Measurements from ENCODE around the gene SMIM29.

SMIM29 gene

DNA sequence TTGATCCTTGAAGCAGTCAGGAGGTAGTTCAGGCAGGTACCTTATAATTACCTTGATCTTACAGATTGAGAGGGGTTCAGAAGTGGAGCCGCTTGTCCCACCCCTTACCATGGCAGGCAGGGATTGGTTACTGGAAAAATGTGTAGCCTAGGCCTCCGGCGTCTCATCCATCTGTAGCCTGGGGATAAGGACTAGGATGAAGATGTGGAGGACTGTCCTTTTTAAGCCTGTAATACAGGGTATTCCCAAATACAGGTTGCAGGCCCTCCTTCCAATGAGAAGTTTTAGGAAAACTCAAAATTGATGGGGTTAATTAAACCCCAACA, 9.3 kb downstream of the SMIM29 start:
- Histone ChIP-seq H3K9ac (peak overlapping the region; percentile 91 to 100 (median 99); a peak in 20 of 22 replicates), H3K9me3 (replicated peaks in 1 of 11) (no peaks in the 10 kb centered on the region), H3K4me3 (peak overlapping the region in 8 of 10 experiments; percentile 86 to 100 (median 98); a peak in 14 of 20 replicates), H3K4me2 (peak overlapping the region; percentile 87 to 99 (median 95)), H3K27ac (peak overlapping the region in 8 of 11 experiments; percentile 97 to 99 (median 99); a peak in 12 of 22 replicates), H3K27me3 (no peaks in the 10 kb centered on the region), H3K4me1 (peaks cover 71 to 76% (median 73%) of the 10 kb centered on the region in 10 experiments), H3K36me3 (peaks cover 37 to 61% (median 56%) of the 10 kb centered on the region in 11 experiments), H4K20me1 (peaks cover 60 to 70% (median 65%) of the 10 kb centered on the region in 11 experiments; a peak in 21 of 22 replicates)
- TF ChIP-seq Cebpa-rat (IDR thresholded peaks at IDR 0.05): no peak

DNA sequence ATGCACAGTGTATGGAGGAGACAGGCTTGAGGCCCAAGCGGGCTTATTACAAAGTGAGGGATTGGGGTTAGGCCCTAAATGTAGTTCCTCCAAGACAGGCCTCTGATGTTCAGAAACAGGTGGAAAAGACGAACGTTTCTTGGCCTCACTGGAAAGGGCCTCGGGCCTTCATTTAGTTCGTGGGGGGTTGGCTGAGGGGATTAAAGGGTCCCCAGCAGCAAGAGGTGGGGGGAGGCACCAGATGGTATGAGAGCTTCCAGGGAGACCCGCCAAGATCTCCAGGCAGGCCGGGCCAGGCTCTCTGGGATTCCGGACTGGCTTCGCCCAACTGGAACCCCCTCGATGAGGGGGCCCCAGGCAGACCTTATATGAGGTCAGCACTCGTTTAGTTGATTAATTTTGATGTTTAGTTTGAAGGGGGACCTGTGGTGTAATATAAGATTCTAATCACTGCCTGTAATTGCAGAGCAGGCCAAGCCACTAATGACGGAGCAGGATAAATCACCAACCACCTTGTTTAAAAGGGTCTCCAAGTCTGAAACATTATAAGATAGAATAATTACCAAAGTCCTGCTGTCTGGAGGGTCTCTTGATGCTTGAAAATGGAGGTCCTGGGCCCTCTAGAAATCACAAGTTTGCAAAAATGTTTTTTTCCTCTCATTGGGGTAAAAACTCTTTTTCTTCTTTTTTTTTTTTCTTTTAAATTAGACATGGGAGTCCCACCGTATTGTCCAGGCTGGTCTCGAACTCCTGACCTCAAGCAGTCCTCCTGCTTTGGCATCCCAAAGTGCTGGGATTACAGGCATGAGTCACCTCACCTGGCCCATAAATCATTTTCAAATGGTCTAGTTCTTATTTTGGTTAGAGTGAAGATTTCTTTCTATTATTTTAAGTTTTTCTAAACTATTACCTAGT, 10.0 kb downstream of the SMIM29 start:
- Histone ChIP-seq H4K20me1 (peaks cover 53 to 64% (median 59%) of the 10 kb centered on the region in 11 experiments; a peak in 21 of 22 replicates), H3K4me1 (peaks cover 65 to 70% (median 66%) of the 10 kb centered on the region in 10 experiments), H3K27ac (peak overlapping the region; percentile 77 to 99 (median 98); a peak in 20 of 22 replicates), H3K27me3 (no peaks in the 10 kb centered on the region), H3K36me3 (peaks cover 36 to 55% (median 50%) of the 10 kb centered on the region in 11 experiments), H3K9me3 (replicated peaks in 1 of 11) (no peaks in the 10 kb centered on the region), H3K4me2 (peak overlapping the region; percentile 87 to 99 (median 95)), H3K4me3 (peak overlapping the region; percentile 86 to 100 (median 98)), H3K9ac (peak overlapping the region; percentile 91 to 100 (median 99))
- no peak for TF ChIP-seq Cebpa-rat (IDR thresholded peaks at IDR 0.05)

DNA sequence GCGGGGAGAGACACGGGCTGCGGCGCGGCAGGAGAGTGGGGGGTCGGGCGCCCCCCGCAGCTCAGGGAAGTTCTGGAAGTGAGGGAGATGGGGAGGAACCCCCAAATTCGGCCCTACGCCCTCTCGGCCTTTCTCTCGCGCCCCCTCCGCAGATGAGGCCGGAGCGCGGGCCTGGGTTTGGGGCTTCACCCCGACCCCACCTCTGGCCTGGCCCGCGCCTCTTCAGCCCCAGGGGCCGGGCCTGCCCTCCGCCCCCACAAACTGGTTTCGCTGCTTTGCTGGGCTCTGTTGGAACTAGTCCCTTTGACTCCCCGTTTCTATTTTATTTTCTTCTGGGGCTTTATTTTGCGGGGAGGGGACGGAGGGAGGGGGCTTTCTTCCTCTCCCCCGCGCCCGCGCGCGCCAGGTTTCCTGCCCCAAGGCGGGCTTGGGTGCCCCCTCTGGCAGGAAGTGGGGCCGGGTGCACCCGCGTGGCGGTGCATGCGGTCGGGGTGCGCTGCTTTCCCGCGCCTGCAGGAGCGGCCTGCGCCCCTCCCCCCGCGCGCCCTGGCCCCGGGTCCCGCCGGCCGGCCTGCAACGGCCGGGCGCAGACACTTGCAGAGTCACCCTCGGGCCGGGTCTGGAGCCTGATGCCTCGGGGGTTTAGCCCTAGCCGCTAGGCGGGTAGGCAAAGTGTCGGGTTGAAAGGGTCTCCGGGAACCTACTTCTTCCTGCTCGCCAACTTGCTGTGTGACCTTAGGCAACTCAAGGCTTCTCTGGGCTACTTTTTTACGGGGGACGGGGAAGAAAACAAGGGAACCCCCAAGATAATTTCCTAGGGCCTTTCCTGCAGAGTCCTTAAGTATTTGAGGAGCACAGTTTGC, 10.9 kb downstream of the SMIM29 start:
- Histone ChIP-seq H3K27me3 (no peaks in the 10 kb centered on the region), H3K9ac (peak overlapping the region; percentile 91 to 100 (median 99)), H3K27ac (peak overlapping the region; percentile 77 to 99 (median 98)), H3K4me3 (peak overlapping the region; percentile 86 to 100 (median 98)), H4K20me1 (peaks cover 45 to 55% (median 50%) of the 10 kb centered on the region in 11 experiments; a peak in 21 of 22 replicates), H3K9me3 (replicated peaks in 1 of 11) (no peaks in the 10 kb centered on the region), H3K36me3 (peaks cover 27 to 46% (median 41%) of the 10 kb centered on the region in 11 experiments), H3K4me2 (peak overlapping the region; percentile 87 to 99 (median 95)), H3K4me1 (peaks cover 56 to 62% (median 58%) of the 10 kb centered on the region in 10 experiments)
- no peak for TF ChIP-seq Cebpa-rat (IDR thresholded peaks at IDR 0.05)

DNA sequence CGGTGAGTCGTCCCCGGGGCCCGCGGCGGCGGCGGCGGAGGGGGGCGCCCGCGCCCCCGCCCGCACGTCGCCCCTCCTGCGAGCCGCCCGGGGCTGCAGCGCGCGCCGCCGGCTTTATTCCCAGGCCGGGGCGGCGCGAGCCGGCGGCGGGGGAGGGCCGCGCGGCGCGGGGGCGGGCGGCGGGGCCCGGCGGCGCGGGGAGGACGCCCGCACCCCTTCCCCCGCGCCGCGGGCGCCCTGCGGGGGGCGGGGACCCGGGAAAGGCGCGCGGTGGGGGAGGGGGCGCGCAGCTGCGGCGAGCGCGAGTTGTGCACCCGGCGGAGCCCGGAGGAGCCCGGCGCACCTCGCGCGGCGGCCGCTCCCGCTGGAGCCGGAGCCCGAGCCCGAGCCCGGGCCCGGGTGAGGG, 11.5 kb downstream of the SMIM29 start:
- Histone ChIP-seq H3K4me3 (peak overlapping the region; percentile 86 to 100 (median 98)), H3K9me3 (replicated peaks in 1 of 11) (no peaks in the 10 kb centered on the region), H3K9ac (peak overlapping the region; percentile 91 to 100 (median 99)), H3K4me2 (peak overlapping the region; percentile 95 to 100 (median 98)), H4K20me1 (peaks cover 38 to 49% (median 44%) of the 10 kb centered on the region in 11 experiments; a peak in 21 of 22 replicates), H3K27me3 (no peaks in the 10 kb centered on the region), H3K36me3 (peaks cover 21 to 39% (median 34%) of the 10 kb centered on the region in 11 experiments), H3K4me1 (peaks cover 50 to 62% (median 54%) of the 10 kb centered on the region in 10 experiments), H3K27ac (peak overlapping the region; percentile 79 to 99 (median 98))
- TF ChIP-seq Cebpa-rat (IDR thresholded peaks at IDR 0.05): no peak

DNA sequence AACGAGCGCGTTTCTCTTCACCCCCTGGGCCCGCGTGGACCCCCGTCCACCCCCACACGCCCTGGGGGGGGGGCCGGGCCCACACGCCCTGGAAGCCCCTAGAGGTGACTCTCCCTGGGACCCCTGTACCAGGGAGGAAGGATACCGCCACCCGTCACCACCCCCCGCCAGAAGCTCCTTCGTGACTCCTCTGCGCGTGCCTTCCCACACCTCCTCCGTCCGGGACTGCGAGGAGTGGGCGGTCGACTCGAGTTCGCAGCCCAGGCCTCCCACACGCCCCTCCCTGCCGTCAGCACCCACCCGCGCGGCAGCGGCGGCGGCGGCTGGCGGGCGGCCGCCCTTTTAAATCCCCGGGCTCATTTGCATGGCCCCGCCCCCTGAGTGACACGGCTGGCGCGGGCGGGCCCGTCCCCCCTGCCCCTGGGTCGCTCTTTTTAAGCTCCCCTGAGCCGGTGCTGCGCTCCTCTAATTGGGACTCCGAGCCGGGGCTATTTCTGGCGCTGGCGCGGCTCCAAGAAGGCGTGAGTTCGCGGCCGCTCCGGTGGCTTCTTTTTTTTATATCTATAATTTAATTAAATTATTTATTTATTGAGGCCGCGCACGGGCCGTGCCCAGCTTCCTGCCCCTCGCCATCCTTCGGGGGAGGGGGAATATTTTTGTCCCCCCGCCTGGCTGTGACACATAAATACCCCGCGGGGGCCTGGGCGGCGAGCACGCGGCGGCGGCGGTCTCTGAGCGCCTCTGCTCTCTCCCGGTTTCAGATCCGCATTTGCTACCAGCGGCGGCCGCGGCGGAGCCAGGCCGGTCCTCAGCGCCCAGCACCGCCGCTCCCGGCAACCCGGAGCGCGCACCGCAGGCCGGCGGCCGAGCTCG, 12.1 kb downstream of the SMIM29 start, which contains the start of gene HMGA1:
Gene HMGA1, plus strand, starts transcription at position 431 of the 873 bp plus-strand sequence. CDS start 3,908 bp downstream, outside the sequence.
- Histone ChIP-seq H3K36me3 (peaks cover 14 to 33% (median 28%) of the 10 kb centered on the region in 11 experiments), H3K4me2 (peak within 1 kb of the TSS; percentile 95 to 100 (median 98)), H3K4me3 (peak within 1 kb of the TSS; percentile 86 to 100 (median 98)), H3K27me3 (no peaks in the 10 kb centered on the region), H3K9ac (peak within 1 kb of the TSS; percentile 91 to 100 (median 99)), H3K27ac (peak within 1 kb of the TSS; percentile 79 to 99 (median 98)), H3K4me1 (peaks cover 43 to 60% (median 51%) of the 10 kb centered on the region in 10 experiments), H3K9me3 (replicated peaks in 1 of 11) (no peaks in the 10 kb centered on the region), H4K20me1 (peaks cover 32 to 42% (median 37%) of the 10 kb centered on the region in 11 experiments; a peak in 21 of 22 replicates)
- no peak for TF ChIP-seq Cebpa-rat (IDR thresholded peaks at IDR 0.05)

DNA sequence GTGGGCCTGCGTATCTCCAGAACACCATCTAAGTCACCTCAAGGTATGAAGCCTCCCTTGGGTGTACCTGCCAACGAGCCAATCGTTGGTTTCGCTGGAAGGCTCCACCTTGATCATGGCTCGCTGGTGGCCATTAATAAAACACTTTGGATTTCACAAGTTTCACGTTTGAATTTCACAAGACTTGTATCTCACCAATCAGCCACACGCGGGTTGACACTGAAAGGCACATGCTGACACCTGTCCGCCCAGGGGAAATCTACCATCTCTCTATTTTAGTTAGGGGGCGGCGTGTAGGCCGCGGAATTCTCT, 12.7 kb downstream of the SMIM29 start:
- Histone ChIP-seq H3K9ac (peak overlapping the region; percentile 91 to 100 (median 99)), H3K36me3 (peaks cover 8 to 27% (median 22%) of the 10 kb centered on the region in 11 experiments), H3K9me3 (replicated peaks in 1 of 11) (no peaks in the 10 kb centered on the region), H4K20me1 (peaks cover 26 to 36% (median 31%) of the 10 kb centered on the region in 11 experiments; a peak in 21 of 22 replicates), H3K4me3 (peak overlapping the region; percentile 86 to 100 (median 98)), H3K27me3 (no peaks in the 10 kb centered on the region), H3K4me1 (peaks cover 38 to 60% (median 48%) of the 10 kb centered on the region in 10 experiments), H3K27ac (peak overlapping the region; percentile 79 to 99 (median 98)), H3K4me2 (peak overlapping the region; percentile 91 to 100 (median 95))
- peak in 3 of 11 experiments; percentile 35 to 68 (median 38); a peak in 4 of 22 replicates for TF ChIP-seq Cebpa-rat (IDR thresholded peaks at IDR 0.05)

DNA sequence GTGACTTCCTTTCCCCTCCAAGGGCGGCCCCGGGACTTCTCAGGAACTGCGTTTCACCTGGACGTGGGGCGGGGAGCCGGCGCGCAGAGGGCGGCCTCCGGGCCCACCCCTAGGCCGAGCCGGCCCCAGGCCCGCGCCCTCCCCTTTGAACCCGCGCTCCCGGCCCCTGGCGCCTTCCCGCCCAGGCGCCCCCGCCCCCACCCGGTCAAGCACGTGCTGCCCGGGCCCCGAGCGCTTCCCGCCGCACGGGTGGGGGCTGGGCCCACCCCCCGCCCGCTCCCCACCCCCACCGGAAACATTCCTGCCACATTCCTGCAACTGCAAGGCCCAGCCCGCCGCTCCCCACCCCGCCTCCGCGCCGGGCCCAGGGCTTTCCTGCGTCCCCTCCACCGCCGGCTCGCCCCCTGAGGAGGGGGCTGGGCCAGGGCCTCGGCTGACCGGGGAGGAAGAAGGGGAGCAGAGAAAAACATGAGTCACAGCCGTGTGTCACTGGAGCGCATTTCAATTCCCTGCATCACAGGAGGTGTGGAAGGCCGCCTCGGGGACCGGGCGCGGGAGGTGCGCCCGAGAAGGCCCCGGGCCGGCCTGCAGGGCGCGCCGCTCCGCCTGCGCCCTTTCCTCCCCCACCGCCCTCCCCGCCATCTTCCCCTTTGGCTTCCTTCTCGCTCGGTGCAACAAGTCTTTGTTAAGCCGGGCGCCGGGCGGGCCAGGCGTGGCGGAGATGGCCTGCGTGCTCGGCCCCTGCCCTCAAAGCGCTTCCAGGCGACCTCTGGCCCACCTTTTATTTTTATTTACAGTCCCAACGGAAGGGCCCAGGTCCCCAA, 13.3 kb downstream of the SMIM29 start:
- H3K27ac ChIP-seq: peak overlapping the region; percentile 79 to 99 (median 98)
- peak overlapping the region; percentile 91 to 100 (median 99) for H3K9ac ChIP-seq
- no peak for TF ChIP-seq Cebpa-rat (IDR thresholded peaks at IDR 0.05)
- peaks cover 3 to 21% (median 16%) of the 10 kb centered on the region in 11 experiments; a peak in 21 of 22 replicates for H3K36me3 ChIP-seq
- no peaks in the 10 kb centered on the region for H3K9me3 ChIP-seq (replicated peaks in 1 of 11)
- H4K20me1 ChIP-seq: peaks cover 20 to 31% (median 26%) of the 10 kb centered on the region in 11 experiments; a peak in 21 of 22 replicates
- peak overlapping the region; percentile 86 to 100 (median 98) for H3K4me3 ChIP-seq
- no peaks in the 10 kb centered on the region for H3K27me3 ChIP-seq
- H3K4me2 ChIP-seq: peak overlapping the region; percentile 91 to 100 (median 95)
- H3K4me1 ChIP-seq: peaks cover 33 to 60% (median 45%) of the 10 kb centered on the region in 10 experiments

All from BLaER1 treated with 17β-estradiol and CSF1 and Interleukin-3, amounts not matched to agents 10 nM and 100 nM (cell line).